Breast epithelium (tissue), 3 donors: Measurements from ENCODE around the gene APRT.

Experiments
- POLR2A ChIP-seq: fragments of 450-650 bp; IDR thresholded peaks from one replicate; pipeline ENCODE4 v1.6.1; 2016; ENCODE audit warnings: antibody characterized with exemption, mild to moderate bottlenecking, moderate library complexity
- POLR2AphosphoS5 ChIP-seq, 3 donors: sonication (generic); formaldehyde crosslinking; IDR thresholded peaks; one replicate each; pipeline ENCODE4 v1.6.1; 2017; ENCODE audit warnings: antibody characterized with exemption in 3 of 3
- TF ChIP-seq, protein P1 (sequence below), 3 donors: fragments of 450-650 bp; IDR thresholded peaks; one replicate each; pipeline ENCODE4 v1.5.1; 2016 to 2017; ENCODE audit warnings: antibody characterized with exemption in 3 of 3, mild to moderate bottlenecking in 3 of 3, moderate library complexity in 3 of 3

GRCh38 chr16:88837806-88838205 is 26.1 kb upstream of the APRT start:
- no peak for TF ChIP-seq POLR2A
- TF ChIP-seq, protein P1, sequence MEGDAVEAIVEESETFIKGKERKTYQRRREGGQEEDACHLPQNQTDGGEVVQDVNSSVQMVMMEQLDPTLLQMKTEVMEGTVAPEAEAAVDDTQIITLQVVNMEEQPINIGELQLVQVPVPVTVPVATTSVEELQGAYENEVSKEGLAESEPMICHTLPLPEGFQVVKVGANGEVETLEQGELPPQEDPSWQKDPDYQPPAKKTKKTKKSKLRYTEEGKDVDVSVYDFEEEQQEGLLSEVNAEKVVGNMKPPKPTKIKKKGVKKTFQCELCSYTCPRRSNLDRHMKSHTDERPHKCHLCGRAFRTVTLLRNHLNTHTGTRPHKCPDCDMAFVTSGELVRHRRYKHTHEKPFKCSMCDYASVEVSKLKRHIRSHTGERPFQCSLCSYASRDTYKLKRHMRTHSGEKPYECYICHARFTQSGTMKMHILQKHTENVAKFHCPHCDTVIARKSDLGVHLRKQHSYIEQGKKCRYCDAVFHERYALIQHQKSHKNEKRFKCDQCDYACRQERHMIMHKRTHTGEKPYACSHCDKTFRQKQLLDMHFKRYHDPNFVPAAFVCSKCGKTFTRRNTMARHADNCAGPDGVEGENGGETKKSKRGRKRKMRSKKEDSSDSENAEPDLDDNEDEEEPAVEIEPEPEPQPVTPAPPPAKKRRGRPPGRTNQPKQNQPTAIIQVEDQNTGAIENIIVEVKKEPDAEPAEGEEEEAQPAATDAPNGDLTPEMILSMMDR (IDR thresholded peaks at IDR 0.05), result no peak
- TF ChIP-seq POLR2AphosphoS5 (IDR thresholded peaks at IDR 0.05), result no peak
